ENCODE results near the gene TIAM1. TPM values are rescaled to one million over a fixed set of nuclear protein-coding genes. Genes with fewer than 3 reads are reported as not detected.

Gene TIAM1
- total and polyA plus RNA-seq, 9 donors, result 3.6 to 26.7 (median 7.1) TPM

GRCh38 chr21:31084689-31085088 lies 259.4 kb downstream of the TIAM1 start:
- Histone ChIP-seq H3K27ac (no peak overlapping the region), H3K27me3 (no peaks in the 10 kb centered on the region), H3K36me3 (no peaks in the 10 kb centered on the region), H3K9me3 (no peaks in the 10 kb centered on the region), H3K4me1 (ENCODE audit: insufficient read depth) (no peaks in the 10 kb centered on the region), H3K4me3 (no peak overlapping the region)
- DNase-seq, result no peak
- TF ChIP-seq CTCF (IDR thresholded peaks at IDR 0.05) (no peak), POLR2A (IDR thresholded peaks at IDR 0.05) (no peak)
- 25 to 48% (median 32%) methylated on average over 6 of the region's 6 CpGs for WGBS, 3 donors
- intact Hi-C loops (cut with DNase I), result no loop called here

- TF ChIP-seq EP300 (IDR thresholded peaks at IDR 0.05), result no peak
- TF ChIP-seq POLR2A (IDR thresholded peaks at IDR 0.05), result no peak
- TF ChIP-seq CTCF (IDR thresholded peaks at IDR 0.05), result no peak
- DNase-seq, result no peak
- H3K27ac ChIP-seq, result no peak overlapping the region
These were observed 265.3 kb downstream of the TIAM1 start for GRCh38 chr21:31078796-31079195.

GRCh38 chr21:31078216-31078615 lies 265.8 kb downstream of the TIAM1 start:
- no peaks in the 10 kb centered on the region for H3K27me3 ChIP-seq
- intact Hi-C loops (cut with DNase I), result no loop called here

More at GRCh38 chr21:31078796-31079195, 265.3 kb downstream of the TIAM1 start:
- no peaks in the 10 kb centered on the region for H3K36me3 ChIP-seq
- no peak overlapping the region for H3K4me3 ChIP-seq
- H3K27me3 ChIP-seq, result no peaks in the 10 kb centered on the region
- intact Hi-C loops (cut with DNase I), result no loop called here
- H3K9me3 ChIP-seq, result no peaks in the 10 kb centered on the region
- no peaks in the 10 kb centered on the region for H3K4me1 ChIP-seq (ENCODE audit: insufficient read depth)
- WGBS, 3 donors, result 42 to 51% (median 48%) methylated on average over 4 of the region's 4 CpGs

GRCh38 chr21:31075848-31076247 lies 268.2 kb downstream of the TIAM1 start:
- Histone ChIP-seq H3K4me1 (ENCODE audit: insufficient read depth) (no peaks in the 10 kb centered on the region), H3K9me3 (no peaks in the 10 kb centered on the region), H3K27me3 (no peaks in the 10 kb centered on the region), H3K27ac (no peak overlapping the region), H3K36me3 (no peaks in the 10 kb centered on the region), H3K4me3 (no peak overlapping the region)
- TF ChIP-seq CTCF (IDR thresholded peaks at IDR 0.05), result no peak
- no peak for TF ChIP-seq EP300 (IDR thresholded peaks at IDR 0.05)
- no peak for TF ChIP-seq POLR2A (IDR thresholded peaks at IDR 0.05)
- intact Hi-C loops (cut with DNase I), result no loop called here
- DNase-seq, result no peak
- 90 to 93% (median 92%) methylated on average over 6 of the region's 6 CpGs for WGBS, 3 donors

More at GRCh38 chr21:31078216-31078615, 265.8 kb downstream of the TIAM1 start:
- 88 to 96% (median 90%) methylated on average over 4 of the region's 4 CpGs for WGBS, 3 donors
- Histone ChIP-seq H3K4me3 (no peak overlapping the region), H3K4me1 (ENCODE audit: insufficient read depth) (no peaks in the 10 kb centered on the region), H3K27ac (no peak overlapping the region), H3K9me3 (no peaks in the 10 kb centered on the region), H3K36me3 (no peaks in the 10 kb centered on the region)
- TF ChIP-seq CTCF (IDR thresholded peaks at IDR 0.05) (no peak), POLR2A (IDR thresholded peaks at IDR 0.05) (no peak), EP300 (IDR thresholded peaks at IDR 0.05) (no peak)
- no peak for DNase-seq
